Mesendoderm (in vitro differentiated cells): Measurements from ENCODE around the gene TMED1.

ENCODE experiments used
- DNase-seq: peaks from one replicate; pipeline ENCODE4 v3.0.0; 2013
- H2AK5ac ChIP-seq: 2 replicates; pipeline ENCODE4 v1.6.1; 2013; ENCODE audit warnings: low read length, inconsistent platforms
- H2BK120ac ChIP-seq: 2 replicates; pipeline ENCODE4 v1.6.1; 2013; ENCODE audit warnings: low read depth, mild to moderate bottlenecking, low read length, moderate library complexity, mixed read lengths
- H2BK15ac ChIP-seq: replicated peaks from 2 replicates; pipeline ENCODE4 v1.6.1; 2013; ENCODE audit warnings: low read depth, mild to moderate bottlenecking, moderate library complexity
- H2BK5ac ChIP-seq: 2 replicates; pipeline ENCODE4 v1.6.1; 2013; ENCODE audit warnings: low read length, inconsistent platforms
- H3K18ac ChIP-seq: 2 replicates; pipeline ENCODE4 v1.6.1; 2013; ENCODE audit warnings: mild to moderate bottlenecking, low read length, mixed read lengths
- H3K23ac ChIP-seq: one replicate; pipeline ENCODE4 v1.6.1; 2013; ENCODE audit warnings: low read length
- H3K27ac ChIP-seq: 2 replicates; pipeline ENCODE4 v1.5.1; 2013; ENCODE audit warnings: low read depth, mild to moderate bottlenecking, inconsistent platforms, low read length, moderate library complexity
- H3K27me3 ChIP-seq: 2 replicates; pipeline ENCODE4 v1.6.1; 2013; ENCODE audit warnings: low read length, control low read depth, mild to moderate bottlenecking, inconsistent platforms; ENCODE audit not compliant: insufficient read depth, poor library complexity
- H3K36me3 ChIP-seq: 2 replicates; pipeline ENCODE4 v1.6.1; 2013; ENCODE audit warnings: low read length, inconsistent platforms; ENCODE audit not compliant: control insufficient read depth, insufficient read depth
- H3K4ac ChIP-seq: one replicate; pipeline ENCODE4 v1.6.1; 2013; ENCODE audit warnings: low read depth, mild to moderate bottlenecking, low read length, moderate library complexity
- H3K4me1 ChIP-seq: 2 replicates; pipeline ENCODE4 v1.6.1; 2013; ENCODE audit warnings: low read depth, low read length, inconsistent platforms; ENCODE audit not compliant: control insufficient read depth
- H3K4me2 ChIP-seq: 2 replicates; pipeline ENCODE4 v1.6.1; 2013; ENCODE audit warnings: low read length
- H3K4me3 ChIP-seq: 2 replicates; pipeline ENCODE4 v1.5.1; 2013; ENCODE audit warnings: mild to moderate bottlenecking, low read length
- H3K56ac ChIP-seq: one replicate; pipeline ENCODE4 v1.6.1; 2013; ENCODE audit warnings: low read length
- H3K79me1 ChIP-seq: 2 replicates; pipeline ENCODE4 v1.6.1; 2013; ENCODE audit warnings: low read length, inconsistent platforms
- H3K79me2 ChIP-seq: 2 replicates; pipeline ENCODE4 v1.6.1; 2013; ENCODE audit warnings: mild to moderate bottlenecking, low read length; ENCODE audit not compliant: control insufficient read depth, insufficient read depth
- H3K9ac ChIP-seq: 2 replicates; pipeline ENCODE4 v1.6.1; 2013; ENCODE audit warnings: low read length, inconsistent platforms
- H4K5ac ChIP-seq: one replicate; pipeline ENCODE4 v1.6.1; 2013; ENCODE audit warnings: low read length
- H4K8ac ChIP-seq: one replicate; pipeline ENCODE4 v1.6.1; 2013; ENCODE audit warnings: low read depth, mild to moderate bottlenecking, control low read depth, low read length, moderate library complexity
- WGBS: extraction: QIAGEN DNeasy Blood & Tissue Kit; methylation state at CpG from one replicate; pipeline ENCODE4 v1.1.7; 2013; ENCODE audit warnings: low lambda C conversion rate, missing lambda C conversion rate; ENCODE audit not compliant: insufficient coverage; ENCODE audit errors: extremely low coverage; 5-methylcytosine and 5-hydroxymethylcytosine counted together

TMED1 gene

GRCh38 chr19:10828981-10829821 lies 6.8 kb downstream of the TMED1 start:
- Histone ChIP-seq H3K4ac (no peak overlapping the region), H2BK5ac (no peak overlapping the region), H3K9ac (no peak overlapping the region), H2BK120ac (no peak overlapping the region), H4K8ac (no peak overlapping the region), H3K4me3 (no peak overlapping the region), H3K36me3 (peaks cover 9% of the 10 kb centered on the region), H3K23ac (no peak overlapping the region), H4K5ac (no peak overlapping the region), H3K18ac (no peak overlapping the region), H3K4me2 (no peak overlapping the region), H2AK5ac (no peak overlapping the region), H3K79me1 (no peaks in the 10 kb centered on the region), H3K27ac (no peak overlapping the region), H3K4me1 (no peaks in the 10 kb centered on the region), H3K56ac (no peak overlapping the region), H3K79me2 (no peaks in the 10 kb centered on the region), H3K27me3 (no peaks in the 10 kb centered on the region), H2BK15ac (no peak overlapping the region)
- no CpG with 5 or more reads among the region's 26 CpGs for WGBS
- peak; percentile 34 for DNase-seq

GRCh38 chr19:10826846-10827245 lies 9.2 kb downstream of the TMED1 start:
- Histone ChIP-seq H3K79me2 (no peaks in the 10 kb centered on the region), H2BK15ac (no peak overlapping the region), H4K5ac (no peak overlapping the region), H3K4ac (no peak overlapping the region), H4K8ac (no peak overlapping the region), H2AK5ac (no peak overlapping the region), H3K9ac (no peak overlapping the region), H2BK120ac (no peak overlapping the region), H3K18ac (no peak overlapping the region), H3K4me3 (no peak overlapping the region), H3K27me3 (no peaks in the 10 kb centered on the region), H3K23ac (no peak overlapping the region), H3K27ac (no peak overlapping the region), H3K4me2 (no peak overlapping the region), H3K4me1 (no peaks in the 10 kb centered on the region), H3K79me1 (no peaks in the 10 kb centered on the region), H3K36me3 (peaks cover 7% of the 10 kb centered on the region), H3K56ac (no peak overlapping the region), H2BK5ac (no peak overlapping the region)
- DNase-seq, result no peak
- WGBS, result no CpG with 5 or more reads among the region's 6 CpGs

- Histone ChIP-seq H3K9ac (no peak overlapping the region), H3K4me2 (no peak overlapping the region), H3K4ac (no peak overlapping the region), H3K27ac (no peak overlapping the region), H3K79me1 (no peaks in the 10 kb centered on the region), H2BK15ac (no peak overlapping the region), H3K79me2 (no peaks in the 10 kb centered on the region), H3K4me3 (no peak overlapping the region), H3K23ac (no peak overlapping the region), H3K36me3 (peaks cover 7% of the 10 kb centered on the region), H4K5ac (no peak overlapping the region), H4K8ac (no peak overlapping the region), H2AK5ac (no peak overlapping the region), H2BK120ac (no peak overlapping the region), H3K27me3 (no peaks in the 10 kb centered on the region), H2BK5ac (no peak overlapping the region), H3K18ac (no peak overlapping the region), H3K56ac (no peak overlapping the region), H3K4me1 (no peaks in the 10 kb centered on the region)
- no CpG with 5 or more reads among the region's 7 CpGs for WGBS
- no peak for DNase-seq
Observed at GRCh38 chr19:10826231-10826630, 9.8 kb downstream of the TMED1 start.

GRCh38 chr19:10823690-10824089 lies 12.3 kb downstream of the TMED1 start:
- no peaks in the 10 kb centered on the region for H3K27me3 ChIP-seq
- no peaks in the 10 kb centered on the region for H3K79me2 ChIP-seq
- no peak overlapping the region for H3K9ac ChIP-seq
- no peak overlapping the region for H3K56ac ChIP-seq
- no peak overlapping the region for H2BK5ac ChIP-seq
- no peaks in the 10 kb centered on the region for H3K4me1 ChIP-seq
- WGBS, result no CpG with 5 or more reads among the region's 12 CpGs
- H3K23ac ChIP-seq, result no peak overlapping the region
- no peak overlapping the region for H3K4me2 ChIP-seq
- no peak overlapping the region for H2BK120ac ChIP-seq
- H2BK15ac ChIP-seq, result no peak overlapping the region
- DNase-seq, result no peak
- no peak overlapping the region for H4K5ac ChIP-seq
- no peak overlapping the region for H3K27ac ChIP-seq
- H3K18ac ChIP-seq, result no peak overlapping the region
- no peak overlapping the region for H3K4me3 ChIP-seq
- H3K36me3 ChIP-seq, result peaks cover 5% of the 10 kb centered on the region
- H2AK5ac ChIP-seq, result no peak overlapping the region
- no peak overlapping the region for H3K4ac ChIP-seq
- no peaks in the 10 kb centered on the region for H3K79me1 ChIP-seq
- H4K8ac ChIP-seq, result no peak overlapping the region

- WGBS, result no CpG with 5 or more reads among the region's 7 CpGs
- DNase-seq, result peak; percentile 37
- H3K9ac ChIP-seq, result no peak overlapping the region
Observed at GRCh38 chr19:10820173-10820572, 15.8 kb downstream of the TMED1 start.

More at GRCh38 chr19:10820173-10820572, 15.8 kb downstream of the TMED1 start:
- no peak overlapping the region for H3K18ac ChIP-seq
- no peak overlapping the region for H3K27ac ChIP-seq
- no peak overlapping the region for H3K23ac ChIP-seq
- H2AK5ac ChIP-seq, result no peak overlapping the region
- H2BK120ac ChIP-seq, result no peak overlapping the region
- no peaks in the 10 kb centered on the region for H3K4me1 ChIP-seq
- no peak overlapping the region for H3K4me2 ChIP-seq
- H3K56ac ChIP-seq, result no peak overlapping the region
- H4K5ac ChIP-seq, result no peak overlapping the region
- H4K8ac ChIP-seq, result no peak overlapping the region
- H2BK15ac ChIP-seq, result no peak overlapping the region
- H3K27me3 ChIP-seq, result no peaks in the 10 kb centered on the region
- no peaks in the 10 kb centered on the region for H3K79me1 ChIP-seq
- no peak overlapping the region for H2BK5ac ChIP-seq
- H3K4me3 ChIP-seq, result no peak overlapping the region
- H3K4ac ChIP-seq, result no peak overlapping the region
- no peaks in the 10 kb centered on the region for H3K79me2 ChIP-seq
- peaks cover 3% of the 10 kb centered on the region for H3K36me3 ChIP-seq
